HepG2 (cell line): ENCODE results near the gene MRPS21. TPM values are rescaled to one million over a fixed set of nuclear protein-coding genes. Genes with fewer than 3 reads are reported as not detected.
A peak's percentile ranks its signal among the peaks of the same experiment; 100 is the strongest.

Source experiments
- ARNTL ChIP-seq: sonication (generic); formaldehyde crosslinking; IDR thresholded peaks from 2 replicates; pipeline ENCODE4 v1.4.0; 2020; ENCODE audit warnings: mild to moderate bottlenecking, missing genetic modification reagents
- DR1 ChIP-seq: sonication (generic); formaldehyde crosslinking; IDR thresholded peaks from 2 replicates; pipeline ENCODE4 v1.8.0; 2021; ENCODE audit warnings: mild to moderate bottlenecking, missing genetic modification reagents, inconsistent platforms
- ELF3 ChIP-seq: IDR thresholded peaks from 2 replicates; pipeline ENCODE4 v1.6.1; 2016; ENCODE audit warnings: missing genetic modification reagents, missing compliant biosample characterization
- FOXC1 ChIP-seq: sonication (generic); formaldehyde crosslinking; IDR thresholded peaks from 2 replicates; pipeline ENCODE4 v1.8.0; 2022; ENCODE audit warnings: mild to moderate bottlenecking, missing genetic modification reagents, borderline replicate concordance
- HOXA3 ChIP-seq: sonication (generic); formaldehyde crosslinking; IDR thresholded peaks from 2 replicates; pipeline ENCODE4 v1.5.0; 2020; ENCODE audit warnings: missing genetic modification reagents
- MEF2D ChIP-seq: sonication (generic); formaldehyde crosslinking; IDR thresholded peaks from 2 replicates; pipeline ENCODE4 v1.5.1; 2020; ENCODE audit warnings: mild to moderate bottlenecking, missing genetic modification reagents
- MIER3 ChIP-seq: IDR thresholded peaks from 2 replicates; pipeline ENCODE4 v1.6.1; 2016; ENCODE audit warnings: missing compliant biosample characterization, borderline replicate concordance
- PITX1 ChIP-seq: sonication (generic); formaldehyde crosslinking; IDR thresholded peaks from 2 replicates; pipeline ENCODE4 v1.5.1; 2020; ENCODE audit warnings: mild to moderate bottlenecking, missing genetic modification reagents
- POLR2A ChIP-seq, 2 experiments: IDR thresholded peaks; 2 replicates each; pipeline ENCODE4 v1.6.1; 2011; ENCODE audit warnings: low read depth in 2 of 2, low read length in 2 of 2, mild to moderate bottlenecking in 1 of 2, moderate library complexity in 1 of 2; ENCODE audit not compliant: insufficient read depth in 1 of 2
- SAFB2 ChIP-seq: sonication (generic); formaldehyde crosslinking; IDR thresholded peaks from 2 replicates; pipeline ENCODE4 v1.5.1; 2020; ENCODE audit warnings: missing genetic modification reagents, low read depth, mild to moderate bottlenecking, borderline replicate concordance
- YEATS4 ChIP-seq: sonication (generic); formaldehyde crosslinking; IDR thresholded peaks from 2 replicates; pipeline ENCODE4 v1.4.0; 2020; ENCODE audit warnings: missing genetic modification reagents, borderline replicate concordance
- ZFX ChIP-seq: sonication (generic); formaldehyde crosslinking; IDR thresholded peaks from 2 replicates; pipeline ENCODE4 v1.4.0; 2020; ENCODE audit warnings: mild to moderate bottlenecking, low read depth, missing genetic modification reagents, moderate library complexity
- ZNF12 ChIP-seq: sonication (generic); formaldehyde crosslinking; IDR thresholded peaks from 2 replicates; pipeline ENCODE4 v1.5.0; 2020; ENCODE audit warnings: missing genetic modification reagents
- ZNF263 ChIP-seq: sonication (generic); formaldehyde crosslinking; IDR thresholded peaks from 2 replicates; pipeline ENCODE4 v1.4.0; 2020; ENCODE audit warnings: missing genetic modification reagents
- ZNF724P ChIP-seq: sonication (generic); formaldehyde crosslinking; IDR thresholded peaks from 2 replicates; pipeline ENCODE4 v1.8.0; 2022; ENCODE audit warnings: missing genetic modification reagents, borderline replicate concordance
- ZNF777 ChIP-seq: sonication (generic); formaldehyde crosslinking; IDR thresholded peaks from 2 replicates; pipeline ENCODE4 v1.4.0; 2020; ENCODE audit warnings: missing genetic modification reagents
- polyA plus RNA-seq, 8 experiments: library from polyadenylated mRNA; depleted of rRNA in 3 of 8; stranded (reverse) in 7 of 8; unstranded in 1 of 8; fragments of >200 nt; fragmentation: Illumina TruSeq in 4 of 8; extraction: Trizol in 4 of 8; gene quantifications; 2 replicates each; pipeline versions ENCODE4 v1.2.1 to v1.2.3, GENCODE V29; 2011 to 2016; ENCODE audit warnings: low read depth in 4 of 8, missing spikeins in 1 of 8, mixed read lengths in 1 of 8; ENCODE audit not compliant: insufficient read depth in 1 of 8
- total RNA-seq, 5 experiments: library from RNA; depleted of rRNA; stranded (reverse); fragments of >200 nt; fragmentation: Illumina TruSeq; extraction: Trizol; gene quantifications; 2 replicates each; pipeline ENCODE4 v1.2.3, GENCODE V29; 2016; ENCODE audit warnings: low read depth in 1 of 5
- TF ChIP-seq, protein P1 (sequence below): sonication (generic); formaldehyde crosslinking; IDR thresholded peaks from 2 replicates; pipeline ENCODE4 v1.4.0; 2020; ENCODE audit warnings: missing genetic modification reagents, borderline replicate concordance
- TF ChIP-seq, protein P2 (sequence below): IDR thresholded peaks from 2 replicates; pipeline ENCODE4 v1.6.1; 2012; ENCODE audit warnings: inconsistent platforms
- TF ChIP-seq, protein P3 (sequence below): sonication (generic); formaldehyde crosslinking; IDR thresholded peaks from 2 replicates; pipeline ENCODE4 v1.4.0; 2020; ENCODE audit warnings: missing genetic modification reagents
- TF ChIP-seq, protein P4 (sequence below): sonication (generic); formaldehyde crosslinking; IDR thresholded peaks from 2 replicates; pipeline ENCODE4 v1.8.1; 2023; ENCODE audit warnings: mild to moderate bottlenecking, missing genetic modification reagents

MRPS21 gene
- total and polyA plus RNA-seq, 2 of the 13 experiments (the other 11 are each of a cell fraction or from before 2014, with no cell fraction given) = 59.4 to 64.2 TPM

DNA sequence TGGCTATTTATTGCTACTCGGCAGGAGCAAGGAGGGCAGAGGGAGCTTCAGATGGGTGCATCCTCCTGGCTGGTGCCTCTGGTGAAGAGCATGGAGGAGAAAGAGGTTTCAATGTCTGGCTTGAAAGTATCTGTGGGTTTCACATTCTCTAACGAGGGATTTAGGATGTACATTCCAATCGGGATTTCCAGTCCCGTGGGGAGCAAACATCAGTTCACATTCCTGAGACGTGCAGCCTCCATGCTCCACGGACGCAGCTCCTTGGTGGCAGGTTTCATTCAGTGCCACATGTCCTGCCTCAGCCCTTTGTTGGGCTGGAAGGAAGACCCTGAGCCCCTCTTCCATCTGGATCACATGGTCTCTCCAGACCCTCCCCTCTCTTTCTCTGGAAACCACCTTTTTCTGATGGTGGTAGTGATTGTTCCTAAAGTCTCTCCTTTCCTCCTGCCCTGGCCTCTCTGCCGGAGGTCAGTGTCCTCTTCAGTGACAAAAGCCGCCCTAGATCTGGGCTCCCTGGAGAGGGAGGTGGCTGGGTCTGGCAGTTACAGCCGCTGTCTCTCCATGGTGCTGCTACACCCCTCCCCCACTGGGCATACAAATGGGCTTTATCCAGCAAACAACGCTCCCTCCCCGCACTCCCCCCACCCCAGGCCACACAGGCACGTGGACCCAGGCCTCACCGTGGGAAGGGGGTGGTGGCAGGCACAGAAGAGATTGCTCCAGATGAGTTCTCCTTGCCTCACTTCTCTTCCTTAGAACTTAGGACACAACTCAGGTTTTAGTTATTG, 36.9 kb upstream of the MRPS21 start (continued):
- TF ChIP-seq, protein P1, sequence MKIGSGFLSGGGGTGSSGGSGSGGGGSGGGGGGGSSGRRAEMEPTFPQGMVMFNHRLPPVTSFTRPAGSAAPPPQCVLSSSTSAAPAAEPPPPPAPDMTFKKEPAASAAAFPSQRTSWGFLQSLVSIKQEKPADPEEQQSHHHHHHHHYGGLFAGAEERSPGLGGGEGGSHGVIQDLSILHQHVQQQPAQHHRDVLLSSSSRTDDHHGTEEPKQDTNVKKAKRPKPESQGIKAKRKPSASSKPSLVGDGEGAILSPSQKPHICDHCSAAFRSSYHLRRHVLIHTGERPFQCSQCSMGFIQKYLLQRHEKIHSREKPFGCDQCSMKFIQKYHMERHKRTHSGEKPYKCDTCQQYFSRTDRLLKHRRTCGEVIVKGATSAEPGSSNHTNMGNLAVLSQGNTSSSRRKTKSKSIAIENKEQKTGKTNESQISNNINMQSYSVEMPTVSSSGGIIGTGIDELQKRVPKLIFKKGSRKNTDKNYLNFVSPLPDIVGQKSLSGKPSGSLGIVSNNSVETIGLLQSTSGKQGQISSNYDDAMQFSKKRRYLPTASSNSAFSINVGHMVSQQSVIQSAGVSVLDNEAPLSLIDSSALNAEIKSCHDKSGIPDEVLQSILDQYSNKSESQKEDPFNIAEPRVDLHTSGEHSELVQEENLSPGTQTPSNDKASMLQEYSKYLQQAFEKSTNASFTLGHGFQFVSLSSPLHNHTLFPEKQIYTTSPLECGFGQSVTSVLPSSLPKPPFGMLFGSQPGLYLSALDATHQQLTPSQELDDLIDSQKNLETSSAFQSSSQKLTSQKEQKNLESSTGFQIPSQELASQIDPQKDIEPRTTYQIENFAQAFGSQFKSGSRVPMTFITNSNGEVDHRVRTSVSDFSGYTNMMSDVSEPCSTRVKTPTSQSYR (CRISPR knock-in tag) = peak; percentile 93
- TF ChIP-seq YEATS4 (0 out of 2 replicates have a peak, but pooled peaks have one; percentile 15), ZNF263 (CRISPR knock-in tag) (0 out of 2 replicates have a peak, but pooled peaks have one; percentile 17), ZNF777 (CRISPR knock-in tag) (no peak), FOXC1 (CRISPR knock-in tag) (0 out of 2 replicates have a peak, but pooled peaks have one; percentile 9), SAFB2 (CRISPR knock-in tag) (no peak), ARNTL (peak; percentile 75), ZNF12 (CRISPR knock-in tag) (peak; percentile 79; the same call in 1 of the 2 replicates), HOXA3 (CRISPR knock-in tag) (0 out of 2 replicates have a peak, but pooled peaks have one; percentile 32), POLR2A (IDR thresholded peaks at IDR 0.05; ENCODE audit: insufficient read depth in 1 of 2, low read depth in 2 of 2, low read length in 2 of 2) (peak; percentile 33 to 43; a peak in 1 of 4 replicates), PITX1 (CRISPR knock-in tag) (peak; percentile 46; the same call in 1 of the 2 replicates), ZFX (CRISPR knock-in tag) (0 out of 2 replicates have a peak, but pooled peaks have one; percentile 40), ZNF724P (CRISPR knock-in tag) (0 out of 2 replicates have a peak, but pooled peaks have one; percentile 23), MEF2D (CRISPR knock-in tag) (no peak), MIER3 (CRISPR knock-in tag) (no peak), DR1 (CRISPR knock-in tag) (no peak), ELF3 (no peak)
- TF ChIP-seq, protein P2, sequence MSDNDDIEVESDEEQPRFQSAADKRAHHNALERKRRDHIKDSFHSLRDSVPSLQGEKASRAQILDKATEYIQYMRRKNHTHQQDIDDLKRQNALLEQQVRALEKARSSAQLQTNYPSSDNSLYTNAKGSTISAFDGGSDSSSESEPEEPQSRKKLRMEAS = peak; percentile 67
- TF ChIP-seq, protein P3, sequence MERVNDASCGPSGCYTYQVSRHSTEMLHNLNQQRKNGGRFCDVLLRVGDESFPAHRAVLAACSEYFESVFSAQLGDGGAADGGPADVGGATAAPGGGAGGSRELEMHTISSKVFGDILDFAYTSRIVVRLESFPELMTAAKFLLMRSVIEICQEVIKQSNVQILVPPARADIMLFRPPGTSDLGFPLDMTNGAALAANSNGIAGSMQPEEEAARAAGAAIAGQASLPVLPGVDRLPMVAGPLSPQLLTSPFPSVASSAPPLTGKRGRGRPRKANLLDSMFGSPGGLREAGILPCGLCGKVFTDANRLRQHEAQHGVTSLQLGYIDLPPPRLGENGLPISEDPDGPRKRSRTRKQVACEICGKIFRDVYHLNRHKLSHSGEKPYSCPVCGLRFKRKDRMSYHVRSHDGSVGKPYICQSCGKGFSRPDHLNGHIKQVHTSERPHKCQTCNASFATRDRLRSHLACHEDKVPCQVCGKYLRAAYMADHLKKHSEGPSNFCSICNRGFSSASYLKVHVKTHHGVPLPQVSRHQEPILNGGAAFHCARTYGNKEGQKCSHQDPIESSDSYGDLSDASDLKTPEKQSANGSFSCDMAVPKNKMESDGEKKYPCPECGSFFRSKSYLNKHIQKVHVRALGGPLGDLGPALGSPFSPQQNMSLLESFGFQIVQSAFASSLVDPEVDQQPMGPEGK (CRISPR knock-in tag) = peak; percentile 81; the same call in 1 of the 2 replicates
- TF ChIP-seq, protein P4, sequence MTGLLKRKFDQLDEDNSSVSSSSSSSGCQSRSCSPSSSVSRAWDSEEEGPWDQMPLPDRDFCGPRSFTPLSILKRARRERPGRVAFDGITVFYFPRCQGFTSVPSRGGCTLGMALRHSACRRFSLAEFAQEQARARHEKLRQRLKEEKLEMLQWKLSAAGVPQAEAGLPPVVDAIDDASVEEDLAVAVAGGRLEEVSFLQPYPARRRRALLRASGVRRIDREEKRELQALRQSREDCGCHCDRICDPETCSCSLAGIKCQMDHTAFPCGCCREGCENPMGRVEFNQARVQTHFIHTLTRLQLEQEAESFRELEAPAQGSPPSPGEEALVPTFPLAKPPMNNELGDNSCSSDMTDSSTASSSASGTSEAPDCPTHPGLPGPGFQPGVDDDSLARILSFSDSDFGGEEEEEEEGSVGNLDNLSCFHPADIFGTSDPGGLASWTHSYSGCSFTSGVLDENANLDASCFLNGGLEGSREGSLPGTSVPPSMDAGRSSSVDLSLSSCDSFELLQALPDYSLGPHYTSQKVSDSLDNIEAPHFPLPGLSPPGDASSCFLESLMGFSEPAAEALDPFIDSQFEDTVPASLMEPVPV (CRISPR knock-in tag) = no peak
